ENCODE measurements around the gene JAKMIP1.

DNA sequence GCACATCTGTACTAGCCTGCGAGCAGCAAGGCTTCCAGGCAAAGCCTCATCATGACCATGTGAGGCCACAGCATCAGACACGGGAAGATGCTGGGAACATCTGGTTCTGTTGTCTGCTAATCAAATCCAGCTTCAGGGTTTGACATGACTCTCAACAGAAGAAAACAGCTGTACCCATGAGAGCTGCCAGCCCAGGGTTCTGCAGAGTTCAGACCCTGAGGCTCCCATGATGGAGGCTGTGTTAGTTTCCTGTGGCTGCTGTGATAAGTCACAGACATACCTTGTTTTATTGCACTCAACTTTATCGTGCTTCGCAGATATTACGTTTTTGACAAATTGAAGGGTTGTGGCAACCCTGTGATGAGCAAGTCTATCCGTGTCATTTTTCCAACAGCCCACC is 37.5 kb downstream of the JAKMIP1 start:
- TF ChIP-seq POLR2AphosphoS5 (IDR thresholded peaks at IDR 0.05) (no peak), CTCF (IDR thresholded peaks at IDR 0.05) (no peak), POLR2A (IDR thresholded peaks at IDR 0.05) (no peak)

Data from upper lobe of left lung (tissue), 4 donors.